Esophagus squamous epithelium (tissue), 4 donors: Measurements from ENCODE around the gene KCNMA1.

ENCODE experiments used
- POLR2A ChIP-seq, 4 donors: fragments of 450-650 bp; IDR thresholded peaks; one replicate each; pipeline ENCODE4 v1.6.1; 2017; ENCODE audit warnings: antibody characterized with exemption in 4 of 4, mild to moderate bottlenecking in 4 of 4, moderate library complexity in 3 of 4
- TF ChIP-seq, protein P1 (sequence below), 6 experiments: fragments of 450-650 bp in 4 of 6; fragments of 200-600 bp in 2 of 6; sonication (generic) in 2 of 6; IDR thresholded peaks; one replicate each; pipeline ENCODE4 v1.5.1; 2016 to 2019; ENCODE audit warnings: antibody characterized with exemption in 6 of 6, mild to moderate bottlenecking in 4 of 6, moderate library complexity in 4 of 6

DNA sequence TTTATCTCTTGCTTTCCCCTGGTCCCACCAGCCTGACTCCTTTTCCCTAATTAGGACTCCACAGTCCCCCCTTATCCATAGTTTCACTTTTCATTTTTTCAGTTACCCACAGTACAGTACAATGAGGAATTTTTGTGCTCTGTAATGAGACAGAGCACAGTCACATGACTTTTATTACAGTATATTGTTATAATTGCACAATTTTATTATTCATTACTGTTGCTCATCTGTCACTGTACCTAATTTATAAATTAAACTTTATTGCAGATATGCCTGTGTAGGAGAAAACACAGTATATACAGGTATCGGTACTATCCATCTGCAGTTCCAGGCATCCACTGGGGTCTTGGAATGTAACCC is 125.4 kb downstream of the KCNMA1 start:
- TF ChIP-seq POLR2A (IDR thresholded peaks at IDR 0.05), result no peak
- TF ChIP-seq, protein P1, sequence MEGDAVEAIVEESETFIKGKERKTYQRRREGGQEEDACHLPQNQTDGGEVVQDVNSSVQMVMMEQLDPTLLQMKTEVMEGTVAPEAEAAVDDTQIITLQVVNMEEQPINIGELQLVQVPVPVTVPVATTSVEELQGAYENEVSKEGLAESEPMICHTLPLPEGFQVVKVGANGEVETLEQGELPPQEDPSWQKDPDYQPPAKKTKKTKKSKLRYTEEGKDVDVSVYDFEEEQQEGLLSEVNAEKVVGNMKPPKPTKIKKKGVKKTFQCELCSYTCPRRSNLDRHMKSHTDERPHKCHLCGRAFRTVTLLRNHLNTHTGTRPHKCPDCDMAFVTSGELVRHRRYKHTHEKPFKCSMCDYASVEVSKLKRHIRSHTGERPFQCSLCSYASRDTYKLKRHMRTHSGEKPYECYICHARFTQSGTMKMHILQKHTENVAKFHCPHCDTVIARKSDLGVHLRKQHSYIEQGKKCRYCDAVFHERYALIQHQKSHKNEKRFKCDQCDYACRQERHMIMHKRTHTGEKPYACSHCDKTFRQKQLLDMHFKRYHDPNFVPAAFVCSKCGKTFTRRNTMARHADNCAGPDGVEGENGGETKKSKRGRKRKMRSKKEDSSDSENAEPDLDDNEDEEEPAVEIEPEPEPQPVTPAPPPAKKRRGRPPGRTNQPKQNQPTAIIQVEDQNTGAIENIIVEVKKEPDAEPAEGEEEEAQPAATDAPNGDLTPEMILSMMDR (IDR thresholded peaks at IDR 0.05), result no peak
